OCI-M1 (cell line): ENCODE data around the gene PNMA3.
"Not testable (repeated sequence)": the region's sequence is repeated elsewhere in the genome, so short reads cannot be mapped to it uniquely, and the experiment has no call there.

Source experiments
- DNase-seq: peaks from one replicate; lab custom pipeline; 2025; lab: John Stamatoyannopoulos, UW

Gene PNMA3

DNA sequence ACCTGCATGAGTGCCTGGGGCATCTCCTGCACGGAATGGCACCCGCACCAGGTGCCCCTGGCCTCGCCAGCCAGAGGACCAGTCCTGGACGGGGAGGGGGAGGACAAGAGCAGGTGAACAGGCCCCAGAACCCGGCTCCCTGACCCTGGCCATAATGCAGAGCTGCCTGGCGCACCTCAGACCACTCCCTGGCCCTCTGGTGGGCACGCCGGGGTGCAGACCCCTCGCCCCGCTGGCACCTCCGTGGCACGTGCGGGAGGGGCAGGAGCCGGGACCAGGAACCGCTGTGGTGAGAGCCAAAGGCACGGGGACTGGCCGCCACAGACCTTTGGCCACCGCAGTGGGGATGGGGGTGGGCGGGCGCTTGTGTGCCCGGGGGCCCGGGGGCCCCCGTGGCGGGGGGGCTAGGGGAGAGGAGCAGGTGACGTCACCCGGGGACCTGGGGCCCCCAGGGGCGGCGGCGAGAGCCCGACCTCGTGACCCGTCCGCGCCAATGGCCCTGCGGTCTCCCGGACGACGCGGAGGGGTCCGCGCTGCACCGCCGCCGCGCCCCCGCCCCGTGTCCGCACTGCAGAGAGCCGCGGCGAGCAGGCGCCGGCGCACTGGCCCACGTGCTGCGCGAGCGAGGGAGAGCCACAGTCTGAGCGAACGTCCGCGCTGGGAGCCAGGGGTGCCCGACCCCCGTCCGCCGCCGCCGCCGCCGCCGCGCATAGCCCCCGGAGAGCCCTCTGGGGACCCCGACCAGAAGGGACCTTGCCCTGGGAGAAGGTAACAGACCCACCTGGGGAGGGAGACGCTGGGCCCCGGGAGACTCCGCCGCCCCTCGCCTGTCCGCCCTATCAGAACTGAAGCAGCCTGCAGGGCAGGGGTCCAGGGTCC lies at the start of gene PNMA3:
PNMA3 (plus strand) TSS at position 600 of the 879 bp plus-strand sequence. CDS start 586 bp downstream, outside the sequence.
- DNase-seq, result no peak

DNA sequence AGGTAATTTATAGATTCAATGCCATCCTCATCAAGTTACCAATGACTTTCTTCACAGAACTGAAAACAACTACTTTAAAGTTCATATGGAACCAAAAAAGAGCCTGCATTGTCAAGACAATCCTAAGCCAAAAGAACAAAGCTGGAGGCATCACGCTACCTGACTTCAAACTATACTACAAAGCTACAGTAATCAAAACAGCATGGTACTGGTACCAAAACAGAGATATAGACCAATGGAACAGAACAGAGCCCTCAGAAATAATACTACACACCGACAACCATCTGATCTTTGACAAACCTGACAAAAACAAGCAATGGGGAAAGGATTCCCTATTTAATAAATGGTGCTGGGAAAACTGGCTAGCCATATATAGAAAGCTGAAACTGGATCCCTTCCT lies 39.1 kb upstream of the PNMA3 start:
- not testable (repeated sequence) for DNase-seq

- DNase-seq, result no peak
These were observed 37.1 kb upstream of the PNMA3 start for GRCh38 chrX:153019166-153019565.

- DNase-seq, result not testable (repeated sequence)
These were observed 29.8 kb upstream of the PNMA3 start for GRCh38 chrX:153026501-153026900.

DNA sequence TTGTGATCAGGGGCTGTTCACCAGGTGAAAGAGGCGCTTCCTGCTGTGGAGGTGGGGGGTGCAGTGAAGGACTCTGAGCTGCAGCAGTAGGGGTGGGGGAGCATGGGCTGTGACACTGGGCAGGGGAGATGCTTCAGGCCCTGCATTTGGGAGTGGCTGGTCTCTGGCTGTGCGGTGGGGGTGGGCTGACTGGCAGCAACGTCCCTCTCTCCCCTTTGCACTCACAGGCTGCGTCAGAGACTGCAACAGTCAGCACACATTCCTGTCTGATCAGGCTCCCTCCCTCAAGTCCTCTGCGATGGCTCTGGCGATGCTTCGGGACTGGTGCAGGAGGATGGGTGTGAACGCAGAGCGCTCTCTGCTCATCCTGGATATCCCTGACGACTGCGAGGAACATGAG lies 27.8 kb upstream of the PNMA3 start:
- DNase-seq, result not testable (repeated sequence)

- DNase-seq, result no peak
These were observed 27.1 kb upstream of the PNMA3 start for GRCh38 chrX:153029162-153029561.

GRCh38 chrX:153029875-153030274 lies 26.4 kb upstream of the PNMA3 start:
- DNase-seq, result no peak

DNA sequence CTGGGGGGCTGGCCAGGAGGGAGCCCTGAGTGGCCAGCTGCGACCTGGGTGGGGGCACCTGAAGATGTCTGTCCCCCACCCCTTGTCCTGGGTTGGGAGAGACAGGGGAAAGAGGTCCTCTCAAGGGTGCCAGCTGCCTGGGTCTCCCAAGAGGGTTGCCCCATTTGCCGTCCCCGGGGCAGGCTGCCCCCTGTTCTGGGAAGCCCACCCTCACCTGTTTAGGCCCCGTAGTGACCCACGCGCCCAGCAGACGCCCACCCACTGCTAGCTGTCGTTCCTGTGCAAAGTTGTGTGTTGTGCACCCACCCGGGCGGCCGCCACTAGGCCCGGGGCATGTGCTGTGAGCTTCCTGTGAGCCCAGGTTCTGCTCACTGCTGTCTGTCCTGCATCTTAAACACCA lies 25.5 kb upstream of the PNMA3 start:
- no peak for DNase-seq

DNA sequence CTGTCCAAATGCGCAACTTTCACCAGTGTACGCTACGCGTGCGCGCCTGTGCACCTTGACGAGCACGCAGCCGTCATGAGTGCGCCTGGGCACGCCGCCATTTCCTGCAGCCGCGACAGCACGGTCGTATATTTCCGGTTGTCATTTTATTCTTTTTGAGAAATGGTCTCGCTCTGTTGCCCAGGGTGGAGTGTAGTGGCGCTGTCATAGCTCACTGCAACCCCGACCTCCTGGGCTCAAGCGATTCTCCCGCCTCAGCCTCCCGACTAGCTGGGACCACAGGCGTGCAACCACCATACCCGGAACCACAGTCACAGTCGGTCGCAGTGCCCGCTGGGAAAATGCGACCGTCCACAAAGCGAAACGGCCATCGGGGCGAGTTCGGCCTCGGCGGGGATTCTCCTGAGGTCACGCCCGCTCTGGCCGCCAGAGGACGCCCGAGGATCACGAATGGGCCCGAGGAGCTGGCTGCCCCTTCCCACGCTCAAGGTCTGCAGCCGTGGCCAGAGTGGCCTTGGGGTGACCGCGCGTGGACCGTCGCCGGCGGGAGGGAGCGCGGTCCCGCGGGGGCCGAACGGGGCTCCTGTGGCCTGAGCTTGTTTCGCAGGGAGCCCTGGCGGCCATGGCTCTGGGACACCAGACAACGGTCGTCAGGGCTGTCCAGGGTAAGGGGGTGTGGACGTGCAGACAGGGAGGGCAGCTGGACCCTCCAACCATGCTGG lies 23.7 kb upstream of the PNMA3 start:
- DNase-seq, result peak; percentile 80

DNA sequence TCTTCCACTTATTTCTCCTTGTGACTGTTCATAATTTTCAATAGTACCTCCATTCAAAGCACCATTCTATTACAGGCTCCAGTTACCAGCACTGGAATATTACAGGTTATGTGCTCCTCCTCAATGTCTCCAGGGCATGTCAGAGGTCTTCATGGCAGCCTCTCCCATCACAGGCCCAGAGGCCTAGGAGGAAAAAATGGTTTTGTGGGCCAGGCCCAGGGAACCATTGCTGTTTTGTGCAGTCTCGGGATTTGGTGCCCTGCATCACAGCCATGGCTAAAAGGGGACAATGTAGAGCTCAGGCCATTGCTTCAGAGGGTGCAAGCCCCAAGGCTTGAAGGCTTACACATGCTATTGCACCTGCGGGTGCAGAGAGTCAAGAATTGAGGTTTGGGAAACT lies 7.2 kb upstream of the PNMA3 start:
- no peak for DNase-seq

- no peak for DNase-seq
These were observed 3.7 kb upstream of the PNMA3 start for GRCh38 chrX:153052534-153052933.

DNA sequence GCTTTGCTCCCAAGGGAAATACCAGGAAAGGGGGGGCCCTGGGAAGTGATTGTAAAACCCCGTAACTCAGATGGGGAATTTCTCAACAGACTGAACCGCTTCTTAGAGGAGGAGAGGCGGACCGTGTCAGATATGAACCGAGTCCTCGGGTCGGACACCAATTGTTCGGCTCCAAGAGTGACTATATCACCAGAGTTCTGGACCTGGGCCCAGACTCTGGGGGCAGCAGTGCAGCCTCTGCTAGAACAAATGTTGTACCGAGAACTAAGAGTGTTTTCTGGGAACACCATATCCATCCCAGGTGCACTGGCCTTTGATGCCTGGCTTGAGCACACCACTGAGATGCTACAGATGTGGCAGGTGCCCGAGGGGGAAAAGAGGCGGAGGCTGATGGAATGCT lies 1.0 kb downstream of the PNMA3 start:
- DNase-seq, result no peak

DNA sequence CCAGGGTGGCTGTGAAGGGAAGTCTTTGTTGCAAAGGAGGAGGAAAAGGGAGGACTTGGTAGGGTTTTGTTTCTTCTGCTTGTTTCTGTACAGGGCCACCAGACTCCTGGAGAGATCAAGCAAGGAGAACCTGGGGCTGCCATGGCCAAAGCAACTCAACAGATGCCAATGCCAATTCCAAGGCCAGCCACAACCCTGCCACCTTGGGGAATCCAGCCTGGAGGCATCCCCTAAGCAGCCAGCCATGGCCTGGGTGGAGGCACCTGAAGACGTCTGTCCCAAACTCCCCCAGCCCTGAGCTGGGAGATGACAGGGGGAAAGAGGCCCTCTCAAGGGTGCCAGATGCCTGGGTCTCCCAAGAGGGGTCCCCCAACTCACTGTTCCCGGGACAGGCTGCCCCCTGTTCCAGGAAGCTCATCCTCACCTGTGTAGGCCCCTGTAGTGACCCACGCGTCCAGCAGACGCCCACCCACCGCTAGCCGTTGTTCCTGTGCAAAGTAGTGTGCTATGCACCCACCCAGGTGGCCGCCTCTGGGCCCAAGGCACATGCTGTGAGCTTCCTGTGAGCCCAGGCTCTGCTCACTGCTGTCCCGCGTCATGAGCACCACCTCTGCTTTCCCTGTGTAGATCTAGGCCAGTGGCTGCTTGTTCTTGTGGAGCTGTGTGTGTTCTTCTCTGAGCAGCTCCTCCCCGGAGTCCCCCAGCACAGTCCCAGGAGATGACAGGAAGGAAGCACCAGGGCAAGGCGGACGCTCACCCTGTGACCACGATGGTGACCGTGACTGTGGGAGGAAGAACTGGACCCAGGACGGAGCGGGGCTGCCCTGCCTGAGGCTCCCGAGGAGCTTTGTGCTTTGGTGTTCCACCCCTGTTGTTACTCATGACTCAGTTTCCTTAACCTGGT lies 3.2 kb downstream of the PNMA3 start:
- no peak for DNase-seq

- no peak for DNase-seq
These were observed 3.8 kb downstream of the PNMA3 start for GRCh38 chrX:153060095-153060445.

- peak; percentile 1 for DNase-seq
These were observed 5.5 kb downstream of the PNMA3 start for GRCh38 chrX:153061732-153062131.

GRCh38 chrX:153063315-153063714 lies 7.0 kb downstream of the PNMA3 start:
- DNase-seq, result no peak

DNA sequence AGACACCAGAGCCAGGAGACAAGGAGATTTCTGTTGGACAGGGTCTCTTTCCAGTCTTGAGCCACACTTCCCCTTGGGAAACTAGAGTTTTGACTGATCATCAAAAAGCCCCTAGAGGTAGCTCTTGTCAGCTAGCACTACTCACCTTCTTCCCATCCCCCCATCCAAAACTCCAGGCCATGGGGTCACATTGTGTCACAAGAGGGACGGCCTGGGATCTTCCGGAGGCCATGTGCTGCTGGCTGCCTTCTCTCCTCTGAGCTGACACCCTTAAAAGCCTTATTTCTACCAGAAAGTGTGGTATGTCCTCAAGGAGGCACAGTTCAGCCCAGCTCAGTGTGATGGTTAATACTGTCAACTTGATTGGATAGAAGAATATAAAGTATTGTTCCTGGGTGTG lies 7.8 kb downstream of the PNMA3 start:
- no peak for DNase-seq

DNA sequence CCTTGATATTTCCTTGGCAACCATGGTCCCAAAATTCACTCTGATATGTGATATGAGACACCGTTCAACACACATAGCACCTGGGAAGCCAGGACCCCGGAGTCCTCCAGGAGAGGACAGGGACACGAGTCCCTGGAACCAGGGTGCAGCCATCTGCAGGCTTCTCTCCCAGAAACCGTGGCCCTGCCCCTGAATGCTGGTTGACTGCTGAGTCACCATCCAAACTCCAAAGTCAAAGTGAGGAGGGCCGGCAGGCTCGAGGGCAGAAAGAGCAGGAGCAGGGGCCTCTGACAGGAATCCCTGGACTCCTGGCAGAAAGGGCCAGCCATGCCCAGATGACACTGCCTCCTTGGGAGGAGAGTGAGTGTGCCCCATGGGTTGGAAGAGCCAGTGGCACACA lies 9.1 kb downstream of the PNMA3 start:
- no peak for DNase-seq

DNA sequence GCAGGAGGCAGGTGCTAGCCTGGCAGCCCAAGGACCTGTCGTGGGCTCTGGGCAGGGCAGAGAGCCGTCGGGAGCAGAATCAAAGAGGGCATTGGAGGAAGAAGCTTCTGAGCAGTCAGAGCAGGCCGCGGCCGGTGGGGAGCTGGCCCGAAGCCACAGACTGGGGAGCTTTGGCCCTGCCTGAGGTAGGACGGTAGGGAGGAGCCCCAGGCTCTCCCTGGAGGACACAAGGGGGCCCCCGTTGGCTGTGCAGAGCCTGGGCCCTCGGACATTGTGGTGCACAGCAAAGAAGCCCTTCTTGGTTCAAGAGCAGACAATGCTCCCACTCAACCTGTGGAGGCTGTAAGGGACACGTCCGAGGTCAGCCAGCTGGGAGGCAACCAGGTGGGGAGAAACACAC lies 10.1 kb downstream of the PNMA3 start:
- not testable (repeated sequence) for DNase-seq

DNA sequence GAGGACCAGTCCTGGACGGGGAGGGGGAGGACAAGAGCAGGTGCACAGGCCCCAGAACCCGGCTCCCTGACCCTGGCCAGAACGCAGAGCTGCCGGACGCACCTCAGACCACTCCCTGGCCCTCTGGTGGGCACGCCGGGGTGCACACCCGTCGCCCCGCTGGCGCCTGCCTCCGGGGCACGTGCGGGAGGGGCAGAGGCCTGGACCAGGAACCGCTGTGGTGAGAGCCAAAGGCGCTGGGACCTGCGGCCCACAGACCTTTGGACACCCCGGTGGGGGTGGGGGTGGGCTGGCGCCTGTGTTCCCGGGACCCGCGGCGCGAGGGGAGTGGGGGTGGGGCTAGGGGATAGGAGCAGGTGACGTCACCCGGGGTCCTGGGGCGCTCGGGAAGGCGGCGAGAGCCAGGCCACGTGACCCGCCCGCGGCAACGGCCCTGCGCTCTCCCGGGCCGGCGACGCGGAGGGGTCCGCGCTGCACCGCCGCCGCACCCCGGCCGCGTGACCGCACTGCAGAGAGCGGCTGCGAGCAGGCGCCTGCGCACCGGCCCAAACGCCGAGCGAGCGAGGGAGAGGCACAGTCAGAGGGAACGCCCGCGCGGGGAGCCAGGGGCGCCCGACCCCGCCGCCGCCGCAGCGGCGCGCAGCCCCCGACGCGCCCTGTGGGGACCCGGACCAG lies 15.8 kb downstream of the PNMA3 start, which contains the start of gene PNMA6A:
PNMA6A (plus strand) TSS at position 546 of the 675 bp plus-strand sequence. CDS start 609 bp downstream, outside the sequence.
- not testable (repeated sequence) for DNase-seq

DNA sequence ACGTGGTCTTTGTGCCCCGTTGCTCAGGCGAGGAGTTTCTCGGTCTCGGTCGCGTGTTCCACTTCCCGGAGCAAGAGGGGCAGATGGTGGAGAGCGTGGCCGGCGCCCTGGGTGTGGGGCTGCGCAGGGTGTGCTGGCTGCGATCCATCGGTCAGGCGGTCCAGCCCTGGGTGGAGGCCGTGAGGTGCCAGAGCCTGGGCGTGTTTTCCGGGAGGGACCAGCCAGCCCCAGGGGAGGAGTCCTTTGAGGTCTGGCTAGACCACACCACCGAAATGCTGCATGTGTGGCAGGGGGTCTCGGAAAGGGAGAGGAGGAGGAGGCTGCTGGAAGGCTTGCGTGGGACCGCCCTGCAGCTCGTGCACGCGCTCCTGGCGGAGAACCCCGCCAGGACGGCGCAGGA lies 17.1 kb downstream of the PNMA3 start:
- DNase-seq, result not testable (repeated sequence)
